H1 (cell line): ENCODE data around the gene SLC20A1. TPM values are rescaled to one million over a fixed set of nuclear protein-coding genes. Genes with fewer than 3 reads are reported as not detected.

ENCODE experiments used
- HDAC6 ChIP-seq: IDR thresholded peaks from one replicate; pipeline ENCODE4 v1.7.1; 2012; ENCODE audit warnings: low read depth, mild to moderate bottlenecking, inconsistent platforms, low read length, moderate library complexity
- RNF2 ChIP-seq: fragments of 200-900, 300-1000 bp; sonication (generic); IDR thresholded peaks from 2 replicates; pipeline ENCODE4 v1.7.1; 2016; ENCODE audit warnings: borderline replicate concordance, low read depth, mild to moderate bottlenecking, antibody characterized with exemption, low read length; ENCODE audit not compliant: poor library complexity, severe bottlenecking; ENCODE audit errors: missing control alignments
- SIN3A ChIP-seq, 2 experiments: IDR thresholded peaks in 1 of 2; conservative IDR thresholded peaks in 1 of 2; 2 replicates each; pipeline ENCODE4 v1.6.1; 2011 to 2012; ENCODE audit warnings: low read length in 2 of 2, improper control_type of control experiment in 1 of 2, low read depth in 1 of 2, mild to moderate bottlenecking in 1 of 2
- polyA plus RNA-seq, 7 experiments: library from polyadenylated mRNA; depleted of rRNA in 3 of 7; stranded (reverse) in 5 of 7; unstranded in 2 of 7; fragments of >200 nt in 5 of 7; fragments of 200-250 nt in 2 of 7; gene quantifications; 1 replicate in 5 of 7; 2 replicates in 1 of 7; 4 replicates in 1 of 7; pipeline versions ENCODE4 v1.2.1 to v1.2.3, GENCODE V29; 2011 to 2013; ENCODE audit warnings: missing spikeins in 2 of 7, mixed read lengths in 2 of 7
- total RNA-seq: library from RNA; stranded (reverse); fragmentation: NEBNext Ultra II Directional; extraction: Animal tissue kit (Norgen Biotek cat#: 25700); gene quantifications from 2 replicates; pipeline ENCODE4 v1.2.1, GENCODE V29; 2021

The SLC20A1 gene
- total and polyA plus RNA-seq, 2 of the 8 experiments (the other 6 are each of a cell fraction or from before 2014, with no cell fraction given): 42.6 to 105 TPM

DNA sequence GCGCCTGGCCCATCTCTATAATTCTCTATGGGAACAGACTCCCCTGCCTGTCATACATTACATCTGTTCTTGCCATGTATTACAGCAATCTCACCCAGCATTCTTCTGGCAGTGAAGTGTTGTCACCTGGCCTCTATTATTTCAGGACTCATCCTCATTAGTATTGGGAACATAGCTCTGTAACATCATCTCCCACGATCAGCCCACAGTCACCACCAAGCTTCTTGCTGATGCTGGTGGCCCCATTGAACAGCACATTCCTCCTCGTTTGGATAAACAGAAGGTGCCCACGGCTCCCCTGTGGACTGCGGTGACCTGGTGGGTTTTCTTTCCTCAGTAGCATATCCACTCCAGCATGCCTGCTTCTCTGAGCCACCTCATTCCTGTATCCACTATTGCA lies 39.8 kb upstream of the SLC20A1 start (continued):
- TF ChIP-seq SIN3A (conservative IDR thresholded peaks at IDR 0.05 in 1 of 2, IDR thresholded peaks at IDR 0.05 in 1 of 2; ENCODE audit: low read depth in 1 of 2, low read length in 2 of 2) (no peak), HDAC6 (no peak), RNF2 (no peak)
